AG09309 (cell line): ENCODE results near the gene TSPAN12.
"Not testable (repeated sequence)": the region's sequence is repeated elsewhere in the genome, so short reads cannot be mapped to it uniquely, and the experiment has no call there.

Experiments used
- DNase-seq: peaks from one replicate; pipeline ENCODE4 v3.0.0-alpha.2; 2010; ENCODE audit warnings: low read depth
- H3K4me3 ChIP-seq: 2 replicates; pipeline ENCODE4 v1.5.1; 2011; ENCODE audit warnings: mild to moderate bottlenecking, low read depth, low read length, moderate library complexity; ENCODE audit not compliant: control insufficient read depth
- TF ChIP-seq, protein P1 (sequence below): IDR thresholded peaks from 2 replicates; pipeline ENCODE4 v1.5.1; 2011; ENCODE audit warnings: mild to moderate bottlenecking, low read depth, low read length, inconsistent platforms; ENCODE audit not compliant: insufficient read depth, control insufficient read depth; ENCODE audit errors: missing control alignments

The TSPAN12 gene, protein sequence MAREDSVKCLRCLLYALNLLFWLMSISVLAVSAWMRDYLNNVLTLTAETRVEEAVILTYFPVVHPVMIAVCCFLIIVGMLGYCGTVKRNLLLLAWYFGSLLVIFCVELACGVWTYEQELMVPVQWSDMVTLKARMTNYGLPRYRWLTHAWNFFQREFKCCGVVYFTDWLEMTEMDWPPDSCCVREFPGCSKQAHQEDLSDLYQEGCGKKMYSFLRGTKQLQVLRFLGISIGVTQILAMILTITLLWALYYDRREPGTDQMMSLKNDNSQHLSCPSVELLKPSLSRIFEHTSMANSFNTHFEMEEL

DNA sequence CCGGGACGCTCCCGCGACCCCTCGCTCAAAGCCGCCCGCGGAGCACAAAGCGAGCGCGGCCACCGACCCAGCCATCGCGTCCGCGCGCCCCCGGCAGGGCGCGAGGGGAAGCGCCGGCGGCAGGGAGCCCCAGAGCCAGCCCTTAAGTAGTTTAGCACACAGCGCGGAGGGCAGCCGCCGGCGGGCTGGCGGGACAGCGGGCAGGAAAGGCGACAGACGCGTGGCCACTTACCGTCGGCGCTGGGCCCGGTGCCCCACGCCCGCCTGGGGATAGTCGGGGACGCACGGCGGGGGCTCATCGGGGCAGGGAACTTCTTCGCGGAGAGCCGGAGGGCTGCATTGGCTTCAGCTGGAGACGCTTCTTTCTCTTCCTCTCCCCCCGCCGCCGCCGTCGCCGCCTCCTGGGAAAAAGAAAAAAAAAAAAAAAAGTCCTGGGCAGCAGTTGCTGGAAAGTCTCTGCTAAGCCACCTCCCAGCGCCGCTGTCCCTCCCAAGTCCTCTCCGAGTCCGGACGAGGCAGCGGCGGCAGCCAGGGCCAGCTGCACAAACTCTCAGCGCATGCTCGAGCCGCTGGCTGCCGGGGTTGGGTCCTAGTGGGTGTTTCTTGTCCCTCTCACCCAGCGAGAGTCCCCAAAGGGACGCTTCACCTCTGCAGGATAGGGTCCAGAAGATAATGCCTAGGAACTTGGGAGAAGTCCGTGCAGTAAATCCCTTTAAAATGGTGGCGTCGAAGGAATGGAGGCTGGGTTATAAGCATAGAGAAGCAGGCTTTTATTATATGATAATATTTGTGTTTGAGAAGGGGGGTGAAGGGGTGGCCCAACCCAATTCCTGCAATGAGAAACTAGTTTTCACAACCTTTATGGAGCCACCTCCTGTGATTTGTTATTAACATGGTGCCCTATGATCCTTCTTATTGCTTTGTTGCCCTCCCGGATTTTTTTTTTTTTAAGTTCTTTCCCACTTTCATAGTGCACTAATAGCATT is at the start of gene TSPAN12:
TSS of gene TSPAN12 (minus strand) at position 557 of the 986 bp plus-strand sequence. CDS start 1,381 bp downstream, outside the sequence.
- peak within 1 kb of the TSS; percentile 58 for H3K4me3 ChIP-seq
- TF ChIP-seq, protein P1, sequence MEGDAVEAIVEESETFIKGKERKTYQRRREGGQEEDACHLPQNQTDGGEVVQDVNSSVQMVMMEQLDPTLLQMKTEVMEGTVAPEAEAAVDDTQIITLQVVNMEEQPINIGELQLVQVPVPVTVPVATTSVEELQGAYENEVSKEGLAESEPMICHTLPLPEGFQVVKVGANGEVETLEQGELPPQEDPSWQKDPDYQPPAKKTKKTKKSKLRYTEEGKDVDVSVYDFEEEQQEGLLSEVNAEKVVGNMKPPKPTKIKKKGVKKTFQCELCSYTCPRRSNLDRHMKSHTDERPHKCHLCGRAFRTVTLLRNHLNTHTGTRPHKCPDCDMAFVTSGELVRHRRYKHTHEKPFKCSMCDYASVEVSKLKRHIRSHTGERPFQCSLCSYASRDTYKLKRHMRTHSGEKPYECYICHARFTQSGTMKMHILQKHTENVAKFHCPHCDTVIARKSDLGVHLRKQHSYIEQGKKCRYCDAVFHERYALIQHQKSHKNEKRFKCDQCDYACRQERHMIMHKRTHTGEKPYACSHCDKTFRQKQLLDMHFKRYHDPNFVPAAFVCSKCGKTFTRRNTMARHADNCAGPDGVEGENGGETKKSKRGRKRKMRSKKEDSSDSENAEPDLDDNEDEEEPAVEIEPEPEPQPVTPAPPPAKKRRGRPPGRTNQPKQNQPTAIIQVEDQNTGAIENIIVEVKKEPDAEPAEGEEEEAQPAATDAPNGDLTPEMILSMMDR: peak; percentile 38
- no peak for DNase-seq

DNA sequence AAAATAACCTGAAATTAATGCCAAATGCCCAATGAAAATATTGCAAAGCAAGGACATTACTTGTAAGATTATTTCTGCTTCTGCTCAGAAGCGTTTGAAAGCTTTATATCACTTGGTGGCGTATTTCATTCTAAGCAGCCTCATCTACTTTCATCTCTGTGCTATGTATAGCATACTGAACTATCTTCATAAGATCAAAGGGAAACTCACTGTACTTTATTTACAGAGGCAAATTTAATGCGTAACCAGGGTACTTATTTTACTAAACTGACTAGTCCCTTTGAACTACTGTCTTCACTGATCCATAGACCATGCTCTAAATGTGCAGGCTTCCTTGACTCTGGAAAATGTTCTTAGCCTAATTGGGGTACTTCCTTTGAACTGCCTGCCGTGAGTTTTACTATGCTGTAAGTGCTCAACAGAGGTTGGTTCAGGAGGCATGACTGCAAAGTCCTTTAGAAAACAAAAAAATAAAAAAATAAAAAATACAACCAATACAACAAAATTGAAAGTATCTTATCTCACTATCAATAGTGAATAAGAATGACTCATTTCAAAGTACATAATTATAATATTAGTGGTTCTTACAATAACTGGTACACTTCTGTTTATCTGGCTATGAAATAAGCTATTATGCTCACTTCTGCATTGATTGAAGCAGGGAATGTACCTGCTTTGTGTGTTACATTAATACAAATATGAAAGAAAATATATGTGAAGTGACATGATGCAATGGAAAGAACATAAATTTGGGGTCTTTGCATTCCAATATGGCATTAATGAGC is 41.0 kb upstream of the TSPAN12 start:
- H3K4me3 ChIP-seq: no peak overlapping the region
- TF ChIP-seq, protein P1: no peak
- DNase-seq: no peak

DNA sequence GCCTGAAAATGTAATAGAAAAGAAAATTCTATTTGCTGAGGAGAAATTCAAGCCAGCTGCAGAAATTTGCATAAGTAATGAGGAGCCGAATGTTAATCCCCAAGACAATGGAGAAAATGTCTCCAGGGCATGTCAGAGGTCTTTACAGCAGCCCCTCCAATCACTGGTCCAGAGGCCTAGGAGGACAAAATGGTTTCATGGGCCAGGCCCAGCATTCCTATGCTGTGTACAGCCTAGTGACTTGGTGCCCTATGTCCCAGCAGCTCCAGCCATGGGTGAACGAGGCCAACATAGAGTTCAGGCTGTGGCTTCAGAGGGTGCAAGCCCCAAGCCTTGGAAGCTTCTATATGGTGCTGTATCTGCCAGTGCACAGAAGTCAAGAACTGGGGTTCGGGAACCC is 37.3 kb upstream of the TSPAN12 start:
- H3K4me3 ChIP-seq, DNase-seq: not testable (repeated sequence)

DNA sequence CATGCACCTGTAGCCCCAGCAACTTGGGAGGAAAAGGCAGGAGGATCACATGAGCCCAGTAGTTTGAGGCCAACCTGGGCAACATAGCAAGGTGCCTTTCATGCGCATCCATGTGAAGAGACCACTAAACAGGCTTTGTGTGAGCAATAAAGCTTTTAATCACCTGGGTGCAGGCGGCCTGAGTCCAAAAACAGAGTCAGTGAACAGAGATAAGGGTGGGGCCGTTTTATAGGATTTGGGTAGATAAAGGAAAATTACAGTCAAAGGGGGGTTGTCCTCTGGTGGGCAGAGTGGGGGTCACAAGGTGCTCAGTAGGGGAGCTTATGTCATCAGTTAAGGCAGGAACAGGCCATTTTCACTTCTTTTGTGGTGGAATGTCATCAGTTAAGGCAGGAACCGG is 27.7 kb upstream of the TSPAN12 start:
- not testable (repeated sequence) for DNase-seq, H3K4me3 ChIP-seq

DNA sequence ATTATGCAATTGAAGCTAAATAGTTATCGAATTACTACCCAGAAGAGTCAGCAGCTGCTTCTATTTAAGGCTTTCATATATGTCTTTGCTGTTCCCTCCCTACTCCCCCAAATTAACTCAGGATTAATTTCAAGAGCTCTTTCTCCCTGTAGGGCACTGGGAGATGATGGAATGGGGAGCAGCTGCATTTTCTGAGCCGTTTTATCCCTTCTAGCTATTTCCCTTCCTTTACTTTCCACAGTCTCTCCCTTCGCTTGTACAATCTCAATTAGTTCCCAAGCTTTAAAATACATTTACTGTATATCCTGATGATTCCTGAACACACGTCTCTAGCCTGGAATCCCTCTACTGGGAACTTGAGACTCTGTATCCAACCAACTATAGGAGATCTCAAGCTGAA is 19.8 kb upstream of the TSPAN12 start:
- no peak for DNase-seq
- TF ChIP-seq, protein P1: no peak
- H3K4me3 ChIP-seq: no peak overlapping the region

DNA sequence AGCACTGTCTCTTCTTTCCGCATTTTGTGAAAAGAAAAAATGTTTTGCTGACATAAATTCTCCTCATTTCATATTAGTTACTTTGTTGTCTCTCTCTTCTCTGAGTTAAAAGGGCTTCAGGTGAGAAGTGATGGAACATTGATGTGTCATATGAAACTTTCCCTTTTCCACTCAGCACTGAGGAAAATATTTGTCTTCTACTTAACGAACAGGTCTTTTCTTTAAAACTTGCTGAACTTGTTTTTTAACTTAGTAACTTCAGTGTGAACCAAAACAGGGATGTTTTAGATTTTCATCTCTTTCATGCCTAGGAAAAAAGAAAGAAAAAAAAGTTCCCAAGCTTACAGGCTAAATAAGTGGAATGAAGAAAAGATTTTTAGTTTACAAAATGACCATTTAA is 19.0 kb upstream of the TSPAN12 start:
- DNase-seq: no peak
- TF ChIP-seq, protein P1: no peak
- no peak overlapping the region for H3K4me3 ChIP-seq

DNA sequence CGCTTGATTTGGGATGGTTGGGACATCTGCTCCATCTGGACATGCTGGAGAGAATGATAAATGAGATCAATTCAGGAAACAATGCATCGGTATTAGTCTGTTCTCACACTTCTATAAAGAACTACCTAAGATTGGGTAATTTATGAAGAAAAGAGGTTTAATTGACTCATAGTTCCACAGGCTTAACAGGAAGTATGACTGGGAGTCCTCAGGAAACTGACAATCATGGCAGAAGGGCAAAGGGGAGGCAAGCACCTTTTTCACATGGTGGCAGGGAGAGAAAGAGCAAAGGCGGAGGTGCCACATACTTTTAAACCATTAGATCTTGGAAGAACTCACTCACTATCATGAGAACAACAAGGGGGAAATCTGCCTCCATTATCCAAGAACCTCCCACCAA is 16.8 kb upstream of the TSPAN12 start:
- TF ChIP-seq, protein P1: no peak
- no peak overlapping the region for H3K4me3 ChIP-seq
- no peak for DNase-seq
